ENCODE data around the gene TMEM147.
A peak's percentile ranks its signal among the peaks of the same experiment; 100 is the strongest.

TMEM147 gene

DNA sequence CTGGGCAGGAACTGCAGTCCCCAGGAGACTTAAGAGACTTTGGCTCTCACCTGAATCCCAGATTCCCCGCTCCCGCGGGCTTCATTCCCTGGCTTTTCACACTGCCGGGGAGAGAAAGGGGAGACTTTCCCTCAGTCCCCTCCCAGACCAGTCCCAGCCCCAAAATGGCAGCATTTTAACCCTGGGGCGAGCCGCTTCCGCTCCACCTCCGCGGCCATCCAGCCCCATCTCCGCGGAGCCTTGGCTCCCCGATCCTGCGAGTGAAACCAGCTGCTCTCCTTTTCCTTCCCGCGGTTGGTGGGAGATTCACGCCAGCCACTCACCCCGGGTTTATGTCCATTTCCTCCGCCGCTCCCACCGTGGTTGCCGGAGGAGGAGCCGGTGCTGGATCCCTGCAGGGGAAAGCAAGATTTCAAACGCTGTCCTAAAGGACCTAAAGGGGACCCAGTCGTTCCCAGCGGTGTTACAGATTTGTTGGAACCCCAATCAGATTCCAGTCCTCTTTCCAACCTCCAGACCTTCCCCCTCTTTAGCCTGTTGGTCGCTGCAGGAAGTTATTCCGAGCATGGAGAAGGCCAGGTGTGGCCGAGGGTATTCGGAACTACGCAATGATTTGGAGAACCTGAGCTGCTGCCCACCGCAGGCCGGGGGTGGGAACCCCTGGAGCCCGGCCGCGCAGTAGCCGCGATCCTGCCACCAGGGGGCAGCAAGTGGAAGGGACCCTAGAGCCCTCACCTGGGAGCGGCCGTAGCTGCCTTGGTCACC, 35.4 kb upstream of the TMEM147 start (continued):
- TF ChIP-seq, protein P1, sequence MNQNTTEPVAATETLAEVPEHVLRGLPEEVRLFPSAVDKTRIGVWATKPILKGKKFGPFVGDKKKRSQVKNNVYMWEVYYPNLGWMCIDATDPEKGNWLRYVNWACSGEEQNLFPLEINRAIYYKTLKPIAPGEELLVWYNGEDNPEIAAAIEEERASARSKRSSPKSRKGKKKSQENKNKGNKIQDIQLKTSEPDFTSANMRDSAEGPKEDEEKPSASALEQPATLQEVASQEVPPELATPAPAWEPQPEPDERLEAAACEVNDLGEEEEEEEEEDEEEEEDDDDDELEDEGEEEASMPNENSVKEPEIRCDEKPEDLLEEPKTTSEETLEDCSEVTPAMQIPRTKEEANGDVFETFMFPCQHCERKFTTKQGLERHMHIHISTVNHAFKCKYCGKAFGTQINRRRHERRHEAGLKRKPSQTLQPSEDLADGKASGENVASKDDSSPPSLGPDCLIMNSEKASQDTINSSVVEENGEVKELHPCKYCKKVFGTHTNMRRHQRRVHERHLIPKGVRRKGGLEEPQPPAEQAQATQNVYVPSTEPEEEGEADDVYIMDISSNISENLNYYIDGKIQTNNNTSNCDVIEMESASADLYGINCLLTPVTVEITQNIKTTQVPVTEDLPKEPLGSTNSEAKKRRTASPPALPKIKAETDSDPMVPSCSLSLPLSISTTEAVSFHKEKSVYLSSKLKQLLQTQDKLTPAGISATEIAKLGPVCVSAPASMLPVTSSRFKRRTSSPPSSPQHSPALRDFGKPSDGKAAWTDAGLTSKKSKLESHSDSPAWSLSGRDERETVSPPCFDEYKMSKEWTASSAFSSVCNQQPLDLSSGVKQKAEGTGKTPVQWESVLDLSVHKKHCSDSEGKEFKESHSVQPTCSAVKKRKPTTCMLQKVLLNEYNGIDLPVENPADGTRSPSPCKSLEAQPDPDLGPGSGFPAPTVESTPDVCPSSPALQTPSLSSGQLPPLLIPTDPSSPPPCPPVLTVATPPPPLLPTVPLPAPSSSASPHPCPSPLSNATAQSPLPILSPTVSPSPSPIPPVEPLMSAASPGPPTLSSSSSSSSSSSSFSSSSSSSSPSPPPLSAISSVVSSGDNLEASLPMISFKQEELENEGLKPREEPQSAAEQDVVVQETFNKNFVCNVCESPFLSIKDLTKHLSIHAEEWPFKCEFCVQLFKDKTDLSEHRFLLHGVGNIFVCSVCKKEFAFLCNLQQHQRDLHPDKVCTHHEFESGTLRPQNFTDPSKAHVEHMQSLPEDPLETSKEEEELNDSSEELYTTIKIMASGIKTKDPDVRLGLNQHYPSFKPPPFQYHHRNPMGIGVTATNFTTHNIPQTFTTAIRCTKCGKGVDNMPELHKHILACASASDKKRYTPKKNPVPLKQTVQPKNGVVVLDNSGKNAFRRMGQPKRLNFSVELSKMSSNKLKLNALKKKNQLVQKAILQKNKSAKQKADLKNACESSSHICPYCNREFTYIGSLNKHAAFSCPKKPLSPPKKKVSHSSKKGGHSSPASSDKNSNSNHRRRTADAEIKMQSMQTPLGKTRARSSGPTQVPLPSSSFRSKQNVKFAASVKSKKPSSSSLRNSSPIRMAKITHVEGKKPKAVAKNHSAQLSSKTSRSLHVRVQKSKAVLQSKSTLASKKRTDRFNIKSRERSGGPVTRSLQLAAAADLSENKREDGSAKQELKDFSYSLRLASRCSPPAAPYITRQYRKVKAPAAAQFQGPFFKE (tag by site-specific recombination; IDR thresholded peaks at IDR 0.05; ENCODE audit: borderline replicate concordance), result no peak
- TF ChIP-seq, protein P2, sequence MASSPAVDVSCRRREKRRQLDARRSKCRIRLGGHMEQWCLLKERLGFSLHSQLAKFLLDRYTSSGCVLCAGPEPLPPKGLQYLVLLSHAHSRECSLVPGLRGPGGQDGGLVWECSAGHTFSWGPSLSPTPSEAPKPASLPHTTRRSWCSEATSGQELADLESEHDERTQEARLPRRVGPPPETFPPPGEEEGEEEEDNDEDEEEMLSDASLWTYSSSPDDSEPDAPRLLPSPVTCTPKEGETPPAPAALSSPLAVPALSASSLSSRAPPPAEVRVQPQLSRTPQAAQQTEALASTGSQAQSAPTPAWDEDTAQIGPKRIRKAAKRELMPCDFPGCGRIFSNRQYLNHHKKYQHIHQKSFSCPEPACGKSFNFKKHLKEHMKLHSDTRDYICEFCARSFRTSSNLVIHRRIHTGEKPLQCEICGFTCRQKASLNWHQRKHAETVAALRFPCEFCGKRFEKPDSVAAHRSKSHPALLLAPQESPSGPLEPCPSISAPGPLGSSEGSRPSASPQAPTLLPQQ (tag by site-specific recombination; IDR thresholded peaks at IDR 0.05), result peak; percentile 69
- peak; percentile 56 for TF ChIP-seq KLF1 (tag by site-specific recombination; IDR thresholded peaks at IDR 0.05)
- peak; percentile 78 for TF ChIP-seq ZNF391 (tag by site-specific recombination; IDR thresholded peaks at IDR 0.05; ENCODE audit: borderline replicate concordance, low read depth)
- TF ChIP-seq ZNF335 (tag by site-specific recombination; conservative IDR thresholded peaks at IDR 0.05), result peak; percentile 100
- TF ChIP-seq BCL11B (tag by site-specific recombination; IDR thresholded peaks at IDR 0.05; ENCODE audit: low read depth), result peak; percentile 91; the same call in 1 of the 2 replicates
- TF ChIP-seq, protein P3, sequence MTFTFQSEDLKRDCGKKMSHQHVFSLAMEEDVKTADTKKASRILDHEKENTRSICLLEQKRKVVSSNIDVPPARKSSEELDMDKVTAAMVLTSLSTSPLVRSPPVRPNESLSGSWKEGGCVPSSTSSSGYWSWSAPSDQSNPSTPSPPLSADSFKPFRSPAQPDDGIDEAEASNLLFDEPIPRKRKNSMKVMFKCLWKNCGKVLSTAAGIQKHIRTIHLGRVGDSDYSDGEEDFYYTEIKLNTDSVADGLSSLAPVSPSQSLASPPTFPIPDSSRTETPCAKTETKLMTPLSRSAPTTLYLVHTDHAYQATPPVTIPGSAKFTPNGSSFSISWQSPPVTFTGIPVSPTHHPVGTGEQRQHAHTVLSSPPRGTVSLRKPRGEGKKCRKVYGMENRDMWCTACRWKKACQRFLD (tag by site-specific recombination; IDR thresholded peaks at IDR 0.05), result no peak

DNA sequence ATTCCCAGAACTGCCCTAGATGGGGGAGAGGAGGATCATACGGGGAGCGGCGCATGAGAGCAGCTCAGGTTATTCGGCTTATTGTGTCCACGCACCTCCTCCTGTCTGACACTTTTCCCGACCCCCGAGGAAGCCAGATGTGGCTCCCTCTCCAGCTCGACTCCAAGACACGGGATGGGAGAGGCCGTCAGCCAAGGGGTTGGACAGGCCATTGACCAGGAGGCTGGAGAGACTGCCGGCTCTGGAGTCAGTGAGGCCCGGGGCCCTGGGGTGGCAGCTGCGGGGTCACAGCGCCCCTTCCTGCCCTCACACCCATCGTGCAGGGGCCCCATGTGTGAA, 34.8 kb upstream of the TMEM147 start:
- POLR2A ChIA-PET, result interaction anchor here (0.5 to 2.2 kb wide), 25 partner anchors 9 to 604 kb away, joined by 3 to 18 read pairs (median 5); partner anchors contain the start of genes COX6B1, HAUS5, LIN37 and POLR2I
- H3K4me1 ChIP-seq (ENCODE audit: control insufficient read depth, insufficient read depth, low read length), result peaks cover 15% of the 10 kb centered on the region
- H3K36me3 ChIP-seq (ENCODE audit: control insufficient read depth in 2 of 2, insufficient read depth in 1 of 2, low read length in 2 of 2), result peaks cover 2 to 22% of the 10 kb centered on the region in 2 experiments
- peak overlapping the region; percentile 99; the same call in 1 of the 2 replicates for H3K27ac ChIP-seq (ENCODE audit: extremely low read depth, low read depth, low read length)
- CTCF ChIA-PET, result interaction anchor here (0.5 to 9.8 kb wide), 94 partner anchors 8 to 1676 kb away, joined by 3 to 176 read pairs (median 4); partner anchors contain the start of genes ALKBH6, FFAR1, HAMP and HAUS5
- TF ChIP-seq HOXC10 (CRISPR knock-in tag; IDR thresholded peaks at IDR 0.05) (no peak), ZNF776 (tag by site-specific recombination; IDR thresholded peaks at IDR 0.05; ENCODE audit: borderline replicate concordance) (no peak), ZNF843 (tag by site-specific recombination; IDR thresholded peaks at IDR 0.05) (0 out of 2 replicates have a peak, but pooled peaks have one; percentile 5), KLF9 (tag by site-specific recombination; IDR thresholded peaks at IDR 0.05; ENCODE audit: low read depth) (0 out of 2 replicates have a peak, but pooled peaks have one; percentile 9)
- H3K9me3 ChIP-seq (ENCODE audit: control insufficient read depth, insufficient read depth, low read depth, low read length), result no peaks in the 10 kb centered on the region; the same call in 1 of the 2 replicates
- H3K4me3 ChIP-seq (ENCODE audit: low read depth, low read length), result no peak overlapping the region

DNA sequence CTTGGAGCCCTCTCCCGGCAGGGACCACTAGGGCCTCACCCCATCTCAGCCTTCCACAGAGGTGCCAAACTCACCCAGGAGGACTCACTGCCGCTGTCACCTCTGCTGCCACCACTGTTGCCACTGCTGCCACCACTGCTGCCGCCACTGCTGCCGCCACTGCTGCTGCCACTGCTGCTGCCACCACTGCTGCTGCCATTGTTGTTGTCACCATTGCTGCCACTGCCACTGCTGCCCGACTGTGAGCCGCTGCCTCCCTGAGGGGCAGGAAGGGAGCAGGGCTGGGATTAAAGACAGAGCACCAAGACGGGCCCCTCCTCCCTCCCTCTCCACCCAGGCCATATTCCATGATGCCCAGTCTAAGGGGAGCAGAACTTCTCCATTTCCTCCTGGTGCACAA, 34.1 kb upstream of the TMEM147 start:
- ChIA-PET CTCF (interaction anchor here (0.6 to 9.8 kb wide), 29 partner anchors 10 to 362 kb away, joined by 3 to 176 read pairs (median 8); partner anchors contain the start of genes FFAR1, HAMP, HAUS5 and KRTDAP), POLR2A (interaction anchor here (1.6 to 1.9 kb wide), 3 partner anchors 30 to 37 kb away, joined by 4 to 14 read pairs (median 6); no protein-coding TSS in a partner anchor)
- no peak overlapping the region for H3K4me3 ChIP-seq (ENCODE audit: low read depth, low read length)
- H3K9me3 ChIP-seq (ENCODE audit: control insufficient read depth, insufficient read depth, low read depth, low read length), result no peaks in the 10 kb centered on the region; the same call in 1 of the 2 replicates
- no peak overlapping the region for H3K27ac ChIP-seq (ENCODE audit: extremely low read depth, low read depth, low read length)
- H3K36me3 ChIP-seq (ENCODE audit: control insufficient read depth in 2 of 2, insufficient read depth in 1 of 2, low read length in 2 of 2), result peaks cover 0 to 15% of the 10 kb centered on the region in 2 experiments; a peak in 1 of 3 replicates
- peaks cover 15% of the 10 kb centered on the region for H3K4me1 ChIP-seq (ENCODE audit: control insufficient read depth, insufficient read depth, low read length)
- no peak for TF ChIP-seq ZNF677 (tag by site-specific recombination; IDR thresholded peaks at IDR 0.05)
- TF ChIP-seq, protein P4, sequence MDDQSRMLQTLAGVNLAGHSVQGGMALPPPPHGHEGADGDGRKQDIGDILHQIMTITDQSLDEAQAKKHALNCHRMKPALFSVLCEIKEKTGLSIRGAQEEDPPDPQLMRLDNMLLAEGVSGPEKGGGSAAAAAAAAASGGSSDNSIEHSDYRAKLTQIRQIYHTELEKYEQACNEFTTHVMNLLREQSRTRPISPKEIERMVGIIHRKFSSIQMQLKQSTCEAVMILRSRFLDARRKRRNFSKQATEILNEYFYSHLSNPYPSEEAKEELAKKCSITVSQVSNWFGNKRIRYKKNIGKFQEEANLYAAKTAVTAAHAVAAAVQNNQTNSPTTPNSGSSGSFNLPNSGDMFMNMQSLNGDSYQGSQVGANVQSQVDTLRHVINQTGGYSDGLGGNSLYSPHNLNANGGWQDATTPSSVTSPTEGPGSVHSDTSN (CRISPR knock-in tag; IDR thresholded peaks at IDR 0.05), result no peak
- TF ChIP-seq SP2 (tag by site-specific recombination; IDR thresholded peaks at IDR 0.05), result no peak
- TF ChIP-seq MZF1 (tag by site-specific recombination; IDR thresholded peaks at IDR 0.05; ENCODE audit: borderline replicate concordance), result peak; percentile 60; the same call in 1 of the 2 replicates
- TF ChIP-seq, protein P5, sequence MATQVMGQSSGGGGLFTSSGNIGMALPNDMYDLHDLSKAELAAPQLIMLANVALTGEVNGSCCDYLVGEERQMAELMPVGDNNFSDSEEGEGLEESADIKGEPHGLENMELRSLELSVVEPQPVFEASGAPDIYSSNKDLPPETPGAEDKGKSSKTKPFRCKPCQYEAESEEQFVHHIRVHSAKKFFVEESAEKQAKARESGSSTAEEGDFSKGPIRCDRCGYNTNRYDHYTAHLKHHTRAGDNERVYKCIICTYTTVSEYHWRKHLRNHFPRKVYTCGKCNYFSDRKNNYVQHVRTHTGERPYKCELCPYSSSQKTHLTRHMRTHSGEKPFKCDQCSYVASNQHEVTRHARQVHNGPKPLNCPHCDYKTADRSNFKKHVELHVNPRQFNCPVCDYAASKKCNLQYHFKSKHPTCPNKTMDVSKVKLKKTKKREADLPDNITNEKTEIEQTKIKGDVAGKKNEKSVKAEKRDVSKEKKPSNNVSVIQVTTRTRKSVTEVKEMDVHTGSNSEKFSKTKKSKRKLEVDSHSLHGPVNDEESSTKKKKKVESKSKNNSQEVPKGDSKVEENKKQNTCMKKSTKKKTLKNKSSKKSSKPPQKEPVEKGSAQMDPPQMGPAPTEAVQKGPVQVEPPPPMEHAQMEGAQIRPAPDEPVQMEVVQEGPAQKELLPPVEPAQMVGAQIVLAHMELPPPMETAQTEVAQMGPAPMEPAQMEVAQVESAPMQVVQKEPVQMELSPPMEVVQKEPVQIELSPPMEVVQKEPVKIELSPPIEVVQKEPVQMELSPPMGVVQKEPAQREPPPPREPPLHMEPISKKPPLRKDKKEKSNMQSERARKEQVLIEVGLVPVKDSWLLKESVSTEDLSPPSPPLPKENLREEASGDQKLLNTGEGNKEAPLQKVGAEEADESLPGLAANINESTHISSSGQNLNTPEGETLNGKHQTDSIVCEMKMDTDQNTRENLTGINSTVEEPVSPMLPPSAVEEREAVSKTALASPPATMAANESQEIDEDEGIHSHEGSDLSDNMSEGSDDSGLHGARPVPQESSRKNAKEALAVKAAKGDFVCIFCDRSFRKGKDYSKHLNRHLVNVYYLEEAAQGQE (tag by site-specific recombination; IDR thresholded peaks at IDR 0.05), result no peak

Measured in HEK293 (cell line).